ENCODE measurements around the gene ITPR3.
"Not testable (repeated sequence)": the region's sequence is repeated elsewhere in the genome, so short reads cannot be mapped to it uniquely, and the experiment has no call there.

Gene ITPR3

DNA sequence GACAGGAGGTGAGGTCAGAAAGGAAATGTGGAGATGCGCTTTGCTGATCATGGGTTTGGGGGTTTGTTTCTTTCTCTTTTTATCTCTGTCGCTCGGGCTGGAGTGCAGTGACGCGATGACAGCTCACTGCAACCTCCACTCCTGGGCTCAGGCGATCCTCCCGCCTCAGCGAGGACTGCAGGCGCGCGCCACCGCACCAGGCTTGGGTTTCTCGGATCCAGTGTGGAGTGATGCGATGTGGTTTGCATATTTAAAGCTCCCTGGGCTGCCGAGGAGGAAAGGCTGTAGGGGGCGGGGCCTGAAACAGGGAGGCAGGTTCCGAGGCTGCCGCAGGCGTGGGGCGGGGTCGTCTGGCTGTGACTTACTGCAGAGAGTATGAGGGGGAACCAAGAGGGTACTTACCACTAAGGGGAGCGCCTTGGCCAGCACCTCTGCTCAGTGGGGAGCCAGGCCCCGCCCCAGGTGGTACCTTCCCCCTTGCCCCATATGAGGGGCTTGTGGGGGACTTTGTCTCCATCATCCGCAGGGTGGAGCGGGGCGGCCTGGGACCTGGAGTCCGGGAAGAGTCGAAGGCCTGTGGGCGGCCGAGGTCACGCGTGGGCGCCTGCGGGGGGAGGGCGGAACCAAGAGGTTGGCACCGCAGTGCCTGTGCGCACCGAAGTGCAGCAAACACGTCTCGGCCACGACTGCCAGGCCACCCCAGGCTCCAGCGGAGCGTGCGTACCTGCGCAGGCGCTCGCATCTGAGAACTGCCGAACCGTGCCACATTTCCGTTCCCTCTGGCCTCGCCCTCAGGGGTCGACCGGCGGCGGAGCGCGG lies 28.3 kb upstream of the ITPR3 start:
- Histone ChIP-seq H3K9me2 (replicated peaks; ENCODE audit: low read depth, low read length) (no peaks in the 10 kb centered on the region), H3K27me3 (ENCODE audit: insufficient read depth, low read length, poor library complexity, severe bottlenecking) (no peaks in the 10 kb centered on the region), H3K4me3 (ENCODE audit: low read length, poor library complexity, severe bottlenecking) (no peak overlapping the region), H3K4me1 (ENCODE audit: insufficient read depth, low read length, poor library complexity, severe bottlenecking) (peaks cover 6% of the 10 kb centered on the region), H2AFZ (ENCODE audit: low read length) (no peak overlapping the region), H4K20me1 (ENCODE audit: insufficient read depth, low read length, poor library complexity, severe bottlenecking) (no peaks in the 10 kb centered on the region), H3K79me2 (ENCODE audit: insufficient read depth, low read length) (no peaks in the 10 kb centered on the region), H3K9ac (ENCODE audit: low read depth, low read length, poor library complexity, severe bottlenecking) (no peak overlapping the region), H3K36me3 (ENCODE audit: insufficient read depth, low read length) (no peaks in the 10 kb centered on the region), H3K9me3 (ENCODE audit: insufficient read depth, low read depth, low read length) (no peaks in the 10 kb centered on the region), H3F3A (ENCODE audit: low read depth) (no peaks in the 10 kb centered on the region), H3K4me2 (ENCODE audit: low read depth, low read length, poor library complexity, severe bottlenecking) (no peak overlapping the region)
- TF ChIP-seq EZH2phosphoT487 (IDR thresholded peaks at IDR 0.05; ENCODE audit: borderline replicate concordance) (no peak), CTCF (conservative IDR thresholded peaks at IDR 0.05; ENCODE audit: low read length) (no peak)

DNA sequence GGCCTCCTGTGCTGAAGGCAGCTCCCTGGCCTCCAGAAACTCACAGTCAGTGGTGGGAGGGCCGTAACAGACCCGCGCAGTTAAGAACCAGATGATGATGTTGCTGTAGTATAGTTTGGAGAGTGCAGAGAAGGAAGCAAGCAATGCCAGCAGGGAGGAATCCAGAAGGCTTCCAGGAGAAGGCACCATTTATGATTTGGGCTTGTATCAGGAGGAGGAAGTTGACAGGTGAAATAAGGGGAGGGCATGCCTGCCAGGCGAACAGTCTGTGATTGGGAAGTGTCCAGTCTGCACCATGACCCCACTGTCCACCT lies 27.8 kb upstream of the ITPR3 start:
- Histone ChIP-seq H3K4me3 (ENCODE audit: low read length, poor library complexity, severe bottlenecking) (no peak overlapping the region), H3K9ac (ENCODE audit: low read depth, low read length, poor library complexity, severe bottlenecking) (no peak overlapping the region), H3F3A (ENCODE audit: low read depth) (no peaks in the 10 kb centered on the region), H3K4me2 (ENCODE audit: low read depth, low read length, poor library complexity, severe bottlenecking) (no peak overlapping the region), H4K20me1 (ENCODE audit: insufficient read depth, low read length, poor library complexity, severe bottlenecking) (no peaks in the 10 kb centered on the region), H3K4me1 (ENCODE audit: insufficient read depth, low read length, poor library complexity, severe bottlenecking) (peaks cover 6% of the 10 kb centered on the region), H3K27me3 (ENCODE audit: insufficient read depth, low read length, poor library complexity, severe bottlenecking) (no peaks in the 10 kb centered on the region), H3K9me2 (replicated peaks; ENCODE audit: low read depth, low read length) (no peaks in the 10 kb centered on the region), H3K9me3 (ENCODE audit: insufficient read depth, low read depth, low read length) (no peaks in the 10 kb centered on the region), H3K36me3 (ENCODE audit: insufficient read depth, low read length) (no peaks in the 10 kb centered on the region), H3K79me2 (ENCODE audit: insufficient read depth, low read length) (no peaks in the 10 kb centered on the region), H2AFZ (ENCODE audit: low read length) (no peak overlapping the region)
- TF ChIP-seq CTCF (conservative IDR thresholded peaks at IDR 0.05; ENCODE audit: low read length) (no peak), EZH2phosphoT487 (IDR thresholded peaks at IDR 0.05; ENCODE audit: borderline replicate concordance) (no peak)

DNA sequence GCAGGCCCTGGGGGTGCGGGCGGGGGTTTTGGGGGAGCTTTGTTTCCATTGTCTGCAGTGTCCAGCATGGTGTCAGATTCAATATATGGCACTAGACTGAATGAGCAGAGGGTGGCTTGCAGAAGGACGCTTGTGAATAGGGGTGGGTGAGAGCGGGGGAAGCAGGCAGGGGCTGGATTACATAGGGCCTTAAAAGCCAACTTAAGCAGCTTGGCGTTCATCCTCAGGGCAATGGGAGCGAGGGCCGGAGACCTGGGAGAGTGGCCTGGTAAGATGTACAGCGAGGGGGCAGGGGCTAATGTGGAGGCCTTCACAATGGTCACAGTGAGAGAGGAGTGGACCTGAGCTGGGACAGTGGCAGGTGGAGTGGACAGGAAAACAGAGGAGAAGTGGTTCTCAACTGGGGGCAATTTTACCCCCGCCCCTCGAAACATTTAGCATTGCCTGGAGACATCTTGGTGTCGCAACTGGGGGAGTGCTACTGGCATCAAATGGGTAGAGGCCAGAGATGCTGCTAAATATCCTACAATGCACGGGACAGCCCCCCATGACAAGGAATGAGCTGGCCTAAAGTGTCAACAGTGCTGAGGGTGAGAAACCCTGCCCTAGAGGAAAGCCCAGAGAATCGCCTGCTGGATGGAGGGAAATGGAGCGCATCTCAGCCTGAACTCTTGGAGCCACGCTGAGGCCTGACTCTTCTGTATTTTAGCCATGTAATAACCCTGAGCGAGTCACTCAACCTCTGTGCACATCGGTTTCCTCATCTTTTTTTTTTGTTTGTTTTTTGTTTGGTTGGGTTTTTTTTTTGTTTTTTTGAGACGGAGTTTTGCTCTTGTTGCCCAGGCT lies 25.9 kb upstream of the ITPR3 start:
- Histone ChIP-seq H4K20me1 (ENCODE audit: insufficient read depth, low read length, poor library complexity, severe bottlenecking) (no peaks in the 10 kb centered on the region), H3K4me3 (ENCODE audit: low read length, poor library complexity, severe bottlenecking) (no peak overlapping the region), H3K9ac (ENCODE audit: low read depth, low read length, poor library complexity, severe bottlenecking) (no peak overlapping the region), H3K27me3 (ENCODE audit: insufficient read depth, low read length, poor library complexity, severe bottlenecking) (no peaks in the 10 kb centered on the region), H3K4me2 (ENCODE audit: low read depth, low read length, poor library complexity, severe bottlenecking) (no peak overlapping the region), H3K9me3 (ENCODE audit: insufficient read depth, low read depth, low read length) (no peaks in the 10 kb centered on the region), H3K36me3 (ENCODE audit: insufficient read depth, low read length) (no peaks in the 10 kb centered on the region), H3K9me2 (replicated peaks; ENCODE audit: low read depth, low read length) (no peaks in the 10 kb centered on the region), H3F3A (ENCODE audit: low read depth) (no peaks in the 10 kb centered on the region), H3K4me1 (ENCODE audit: insufficient read depth, low read length, poor library complexity, severe bottlenecking) (peaks cover 6% of the 10 kb centered on the region), H2AFZ (ENCODE audit: low read length) (no peak overlapping the region), H3K79me2 (ENCODE audit: insufficient read depth, low read length) (no peaks in the 10 kb centered on the region)
- TF ChIP-seq CTCF (conservative IDR thresholded peaks at IDR 0.05; ENCODE audit: low read length), result no peak
- TF ChIP-seq EZH2phosphoT487 (IDR thresholded peaks at IDR 0.05; ENCODE audit: borderline replicate concordance), result no peak

- H3K4me1 ChIP-seq (ENCODE audit: insufficient read depth, low read length, poor library complexity, severe bottlenecking); H3K79me2 ChIP-seq (ENCODE audit: insufficient read depth, low read length); H2AFZ ChIP-seq (ENCODE audit: low read length); H3K36me3 ChIP-seq (ENCODE audit: insufficient read depth, low read length); H3K9me2 ChIP-seq (replicated peaks; ENCODE audit: low read depth, low read length); H3K27me3 ChIP-seq (ENCODE audit: insufficient read depth, low read length, poor library complexity, severe bottlenecking); H3K4me3 ChIP-seq (ENCODE audit: low read length, poor library complexity, severe bottlenecking); H3K4me2 ChIP-seq (ENCODE audit: low read depth, low read length, poor library complexity, severe bottlenecking); H3F3A ChIP-seq (ENCODE audit: low read depth); H3K9ac ChIP-seq (ENCODE audit: low read depth, low read length, poor library complexity, severe bottlenecking); H4K20me1 ChIP-seq (ENCODE audit: insufficient read depth, low read length, poor library complexity, severe bottlenecking); H3K9me3 ChIP-seq (ENCODE audit: insufficient read depth, low read depth, low read length): not testable (repeated sequence)
Observed at GRCh38 chr6:33596894-33597293, 24.2 kb upstream of the ITPR3 start.
